B cell (primary cell): ENCODE data around the gene DNAAF1. TPM values are rescaled to one million over a fixed set of nuclear protein-coding genes. Genes with fewer than 3 reads are reported as not detected.

Source experiments
- ATAC-seq: fragments of 200-7000 bp; cut with Tn5 transposase; one replicate; pipeline ENCODE4 v1.10.0; 2021; ENCODE audit warnings: low read depth, mild to moderate bottlenecking, moderate number of reproducible peaks, moderate library complexity
- CTCF ChIA-PET: fragments of 350-600 bp; sonication (Branson Sonifier 250); formaldehyde crosslinking; loops from one replicate; lab custom pipeline; 2021; ENCODE audit warnings: antibody characterized with exemption, inconsistent platforms; lab: Charles Lee
- POLR2A ChIA-PET: fragments of 350-600 bp; sonication (Branson Sonifier 250); formaldehyde crosslinking; loops from one replicate; lab custom pipeline; 2021; ENCODE audit warnings: antibody characterized with exemption; lab: Charles Lee
- DNase-seq: peaks from one replicate; pipeline ENCODE4 v3.0.0; 2013
- H2AFZ ChIP-seq: 2 replicates; pipeline ENCODE4 v1.6.1; 2012; ENCODE audit warnings: mild to moderate bottlenecking, low read depth, low read length; ENCODE audit not compliant: insufficient read depth, poor library complexity, severe bottlenecking
- H3K27ac ChIP-seq, 2 donors: 1 replicate in 1 of 2; 2 replicates in 1 of 2; pipeline ENCODE4 v1.5.1; 2012 to 2013; ENCODE audit warnings: low read length in 2 of 2, mild to moderate bottlenecking in 2 of 2, moderate library complexity in 1 of 2
- H3K27me3 ChIP-seq, 4 experiments: fragments of 200-600 bp in 1 of 4; sonication (generic) in 1 of 4; replicated peaks in 1 of 4; 1 replicate in 2 of 4; 2 replicates in 2 of 4; pipeline versions ENCODE4 v1.6.1 to v1.7.0; 2013 to 2016; ENCODE audit warnings: low read length in 3 of 4, mild to moderate bottlenecking in 2 of 4, mixed read lengths in 1 of 4, moderate library complexity in 1 of 4; ENCODE audit not compliant: insufficient read depth in 4 of 4, control insufficient read depth in 3 of 4; ENCODE audit errors: control extremely low read depth in 1 of 4
- H3K36me3 ChIP-seq, 2 experiments: replicated peaks in 1 of 2; 1 replicate in 1 of 2; 2 replicates in 1 of 2; pipeline versions ENCODE4 v1.6.1 to v1.7.1; 2013; ENCODE audit warnings: low read length in 1 of 2; ENCODE audit not compliant: insufficient read depth in 2 of 2, control insufficient read depth in 1 of 2; ENCODE audit errors: control extremely low read depth in 1 of 2, extremely low read depth in 1 of 2
- H3K4me1 ChIP-seq, 2 donors: fragments of 200-600 bp in 1 of 2; sonication (generic) in 1 of 2; 1 replicate in 1 of 2; 2 replicates in 1 of 2; pipeline versions ENCODE4 v1.5.1 to v1.6.1; 2013 to 2017; ENCODE audit warnings: low read length in 2 of 2; ENCODE audit not compliant: control insufficient read depth in 2 of 2, insufficient read depth in 2 of 2
- H3K4me2 ChIP-seq: replicated peaks from 2 replicates; pipeline ENCODE3; 2012; ENCODE audit warnings: mild to moderate bottlenecking, low read depth, low read length; ENCODE audit not compliant: poor library complexity, severe bottlenecking
- H3K4me3 ChIP-seq, 5 experiments: fragments of 200-600 bp in 1 of 5; sonication (generic) in 1 of 5; 1 replicate in 3 of 5; 2 replicates in 2 of 5; pipeline versions ENCODE4 v1.5.1 to v1.7.0; 2011 to 2016; ENCODE audit warnings: low read length in 4 of 5, mild to moderate bottlenecking in 4 of 5, low read depth in 2 of 5, control low read depth in 1 of 5, moderate library complexity in 1 of 5; ENCODE audit not compliant: insufficient read depth in 1 of 5; ENCODE audit errors: control extremely low read depth in 1 of 5, extremely low read depth in 1 of 5
- H3K79me2 ChIP-seq: fragments of 200-600 bp; sonication (generic); one replicate; pipeline ENCODE4 v1.6.0; 2016; ENCODE audit warnings: low read length; ENCODE audit not compliant: control insufficient read depth, insufficient read depth
- H3K9ac ChIP-seq: fragments of 200-600 bp; sonication (generic); 2 replicates; pipeline ENCODE4 v1.6.1; 2017; ENCODE audit warnings: mild to moderate bottlenecking, low read length, moderate library complexity
- H3K9me3 ChIP-seq, 3 donors: one replicate each; pipeline versions ENCODE4 v1.6.1 to v1.7.1; 2013; ENCODE audit warnings: low read length in 2 of 3; ENCODE audit not compliant: control insufficient read depth in 2 of 3, insufficient read depth in 1 of 3; ENCODE audit errors: control extremely low read depth in 1 of 3
- H4K20me1 ChIP-seq: 2 replicates; pipeline ENCODE4 v1.6.0; 2012; ENCODE audit warnings: mild to moderate bottlenecking, low read length; ENCODE audit not compliant: insufficient read depth, control insufficient read depth, poor library complexity, severe bottlenecking
- H3K27ac Mint-ChIP-seq: one replicate; pipeline ENCODE4 v1.8.0; 2021; ENCODE audit warnings: mixed read lengths
- H3K27me3 Mint-ChIP-seq: one replicate; pipeline ENCODE4 v1.8.0; 2021; ENCODE audit warnings: mixed read lengths
- H3K4me1 Mint-ChIP-seq: one replicate; pipeline ENCODE4 v1.8.0; 2021; ENCODE audit warnings: mixed read lengths
- H3K4me3 Mint-ChIP-seq: one replicate; pipeline ENCODE4 v1.8.0; 2021; ENCODE audit warnings: mixed read lengths
- H3K9me3 Mint-ChIP-seq: one replicate; pipeline ENCODE4 v1.8.0; 2022; ENCODE audit warnings: mixed read lengths; ENCODE audit not compliant: insufficient read depth
- EZH2 ChIP-seq: IDR thresholded peaks from 2 replicates; pipeline ENCODE4 v1.6.1; 2012; ENCODE audit warnings: borderline replicate concordance, low read depth, mild to moderate bottlenecking, moderate library complexity, low read length; ENCODE audit not compliant: insufficient read depth, poor library complexity, severe bottlenecking
- WGBS: methylation state at CpG from one replicate; pipeline ENCODE4 v1.1.5; 2013; ENCODE audit warnings: missing lambda C conversion rate; ENCODE audit not compliant: insufficient coverage; 5-methylcytosine and 5-hydroxymethylcytosine counted together
- intact Hi-C: fragments of 100-400 bp; cut with micrococcal nuclease; formaldehyde crosslinking; loops from one replicate; pipeline ENCODE4 v1.10.0; 2022
- polyA plus RNA-seq: library from polyadenylated mRNA; depleted of rRNA; stranded (reverse); fragments of >200 nt; gene quantifications from 2 replicates; pipeline ENCODE4 v1.2.3, GENCODE V29; 2012
- total RNA-seq, 2 donors: library from RNA; stranded (reverse); fragments of 120-200 nt in 1 of 2; gene quantifications; 1 replicate in 1 of 2; 2 replicates in 1 of 2; pipeline versions ENCODE4 v1.2.3 to v1.2.4, GENCODE V29; 2013 to 2022
- TF ChIP-seq, protein P1 (sequence below): fragments of 200-600 bp; IDR thresholded peaks from one replicate; pipeline ENCODE4 v1.8.0; 2022; ENCODE audit warnings: antibody characterized with exemption, mild to moderate bottlenecking

DNAAF1 gene
- total and polyA plus RNA-seq, 2 donors (not counting 1 experiment from before 2014, with no cell fraction given): 0.24 to 0.30 TPM

DNA sequence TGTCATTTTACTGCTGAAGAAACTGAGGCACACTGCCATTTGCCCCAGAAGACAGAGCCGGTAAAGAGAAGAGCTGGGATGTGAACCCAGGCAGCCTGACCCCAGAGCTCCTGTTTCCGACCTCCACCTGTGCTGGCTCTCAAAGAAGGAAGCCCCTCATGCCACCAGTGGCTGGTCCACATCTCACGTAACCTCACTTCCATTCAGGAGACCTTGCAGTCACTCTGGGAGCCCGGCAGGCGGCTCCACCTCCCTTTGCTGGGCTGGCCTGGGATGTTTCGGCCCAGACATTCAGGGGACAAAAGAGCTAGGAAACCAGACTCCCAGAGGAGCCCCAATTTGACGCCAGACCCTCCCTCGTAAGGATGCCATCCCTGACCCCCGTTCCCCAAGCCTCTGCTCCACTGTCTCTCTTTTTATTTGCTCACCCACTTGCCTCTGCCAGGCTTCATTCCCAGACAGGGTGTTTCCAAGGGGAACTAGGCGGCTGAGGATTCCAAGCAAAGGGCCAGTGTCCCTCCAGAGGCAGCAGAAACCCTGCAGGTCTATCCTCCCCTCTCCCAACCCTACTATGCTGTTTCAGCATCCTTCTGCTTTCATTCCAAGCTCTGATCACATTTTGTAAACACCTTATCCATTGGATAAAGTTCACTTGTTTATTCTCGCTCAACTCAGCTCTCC lies 38.9 kb downstream of the DNAAF1 start:
- H3K27me3 ChIP-seq: no peaks in the 10 kb centered on the region
- peaks cover 41% of the 10 kb centered on the region for H3K79me2 ChIP-seq
- ChIA-PET POLR2A (no interaction called here), CTCF (no interaction called here)
- H3K27ac ChIP-seq: no peak overlapping the region
- TF ChIP-seq, protein P1, sequence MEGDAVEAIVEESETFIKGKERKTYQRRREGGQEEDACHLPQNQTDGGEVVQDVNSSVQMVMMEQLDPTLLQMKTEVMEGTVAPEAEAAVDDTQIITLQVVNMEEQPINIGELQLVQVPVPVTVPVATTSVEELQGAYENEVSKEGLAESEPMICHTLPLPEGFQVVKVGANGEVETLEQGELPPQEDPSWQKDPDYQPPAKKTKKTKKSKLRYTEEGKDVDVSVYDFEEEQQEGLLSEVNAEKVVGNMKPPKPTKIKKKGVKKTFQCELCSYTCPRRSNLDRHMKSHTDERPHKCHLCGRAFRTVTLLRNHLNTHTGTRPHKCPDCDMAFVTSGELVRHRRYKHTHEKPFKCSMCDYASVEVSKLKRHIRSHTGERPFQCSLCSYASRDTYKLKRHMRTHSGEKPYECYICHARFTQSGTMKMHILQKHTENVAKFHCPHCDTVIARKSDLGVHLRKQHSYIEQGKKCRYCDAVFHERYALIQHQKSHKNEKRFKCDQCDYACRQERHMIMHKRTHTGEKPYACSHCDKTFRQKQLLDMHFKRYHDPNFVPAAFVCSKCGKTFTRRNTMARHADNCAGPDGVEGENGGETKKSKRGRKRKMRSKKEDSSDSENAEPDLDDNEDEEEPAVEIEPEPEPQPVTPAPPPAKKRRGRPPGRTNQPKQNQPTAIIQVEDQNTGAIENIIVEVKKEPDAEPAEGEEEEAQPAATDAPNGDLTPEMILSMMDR: no peak
- no peak for TF ChIP-seq EZH2
- Mint-ChIP-seq H3K9me3 (no peaks in the 10 kb centered on the region), H3K4me1 (peaks cover 22% of the 10 kb centered on the region), H3K27ac (no peak overlapping the region), H3K27me3 (no peaks in the 10 kb centered on the region), H3K4me3 (peak overlapping the region; percentile 26)
- H4K20me1 ChIP-seq: peaks cover 8% of the 10 kb centered on the region
- no peaks in the 10 kb centered on the region for H3K9me3 ChIP-seq
- no peak overlapping the region for H3K4me2 ChIP-seq
- H3K4me3 ChIP-seq: no peak overlapping the region
- peaks cover 0 to 59% of the 10 kb centered on the region in 2 experiments for H3K36me3 ChIP-seq
- DNase-seq: no peak
- peaks cover 7 to 10% of the 10 kb centered on the region in 2 donors for H3K4me1 ChIP-seq
- H3K9ac ChIP-seq: no peak overlapping the region
- 98% methylated on average over 11 of the region's 11 CpGs for WGBS
- H2AFZ ChIP-seq: no peak overlapping the region
- no peak for ATAC-seq
- intact Hi-C loops: loop anchor here (10.0 kb wide), 1 partner anchor 321 kb away; the partner anchor contains the start of gene MEAK7

DNA sequence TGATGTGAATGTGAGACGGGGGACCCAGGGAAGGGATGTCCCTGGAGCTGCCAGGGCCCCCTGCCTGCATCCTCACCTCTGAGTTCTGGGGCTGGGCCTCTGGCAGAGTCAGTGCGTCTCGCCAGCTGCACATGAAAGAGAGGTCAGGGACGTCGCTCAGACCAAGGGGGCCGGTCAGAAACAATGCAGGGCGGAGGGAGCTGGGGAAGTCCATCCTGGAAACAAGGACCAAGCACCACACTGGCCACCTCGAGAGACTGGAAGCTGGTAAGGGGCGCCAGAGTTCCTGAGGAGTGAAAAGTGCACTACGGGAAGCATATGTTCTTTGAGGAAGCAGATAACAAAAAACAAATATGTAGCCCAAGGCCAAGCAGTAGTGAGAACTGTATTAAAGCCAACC lies 39.7 kb downstream of the DNAAF1 start:
- CTCF ChIA-PET: interaction anchor here (4.7 kb wide), 1 partner anchor 100 kb away, joined by 60 read pairs; no protein-coding TSS in a partner anchor
- Mint-ChIP-seq H3K4me3 (peak overlapping the region; percentile 96), H3K27ac (no peak overlapping the region), H3K9me3 (no peaks in the 10 kb centered on the region), H3K27me3 (no peaks in the 10 kb centered on the region), H3K4me1 (peaks cover 22% of the 10 kb centered on the region)
- Histone ChIP-seq H3K79me2 (peaks cover 41% of the 10 kb centered on the region), H3K27me3 (no peaks in the 10 kb centered on the region), H3K36me3 (peaks cover 0 to 53% of the 10 kb centered on the region in 2 experiments), H2AFZ (no peak overlapping the region), H3K4me1 (peaks cover 7 to 10% of the 10 kb centered on the region in 2 donors), H3K4me3 (no peak overlapping the region), H3K27ac (no peak overlapping the region), H4K20me1 (peaks cover 8% of the 10 kb centered on the region), H3K9me3 (no peaks in the 10 kb centered on the region), H3K9ac (no peak overlapping the region), H3K4me2 (no peak overlapping the region)
- POLR2A ChIA-PET: no interaction called here
- TF ChIP-seq, protein P1: no peak
- no peak for TF ChIP-seq EZH2
- DNase-seq (peak; percentile 4), ATAC-seq (no peak)
- intact Hi-C loops: loop anchor here (5.0 to 10.0 kb wide), 2 partner anchors 227 to 320 kb away; partner anchors contain the start of gene MEAK7
- 98% methylated on average over 10 of the region's 10 CpGs for WGBS
